DND-41 (cell line): ENCODE data around the gene TARBP2.

Experiments used
- ATAC-seq: fragments of 200-7000 bp; cut with Tn5 transposase; 3 replicates; pipeline ENCODE4 v1.9.1; 2021; ENCODE audit warnings: low read depth; ENCODE audit not compliant: insufficient read depth
- DNase-seq: peaks from one replicate; pipeline ENCODE4 v3.0.0-alpha.2; 2020
- H2AFZ ChIP-seq: 2 replicates; pipeline ENCODE4 v1.6.0; 2012; ENCODE audit warnings: low read depth, low read length
- H3K27ac ChIP-seq: 2 replicates; pipeline ENCODE4 v1.5.1; 2012; ENCODE audit warnings: low read length, inconsistent platforms
- H3K27me3 ChIP-seq: fragments of 200-600 bp; sonication (generic); 2 replicates; pipeline ENCODE4 v1.6.0; 2012; ENCODE audit warnings: low read length, mild to moderate bottlenecking, inconsistent platforms; ENCODE audit not compliant: insufficient read depth, poor library complexity
- H3K36me3 ChIP-seq: 2 replicates; pipeline ENCODE4 v1.5.1; 2012; ENCODE audit warnings: low read length, inconsistent platforms; ENCODE audit not compliant: insufficient read depth
- H3K4me1 ChIP-seq: 2 replicates; pipeline ENCODE4 v1.5.1; 2012; ENCODE audit warnings: mild to moderate bottlenecking, low read length; ENCODE audit not compliant: insufficient read depth
- H3K4me2 ChIP-seq: 2 replicates; pipeline ENCODE4 v1.6.0; 2012; ENCODE audit warnings: mild to moderate bottlenecking, moderate library complexity, low read length, inconsistent platforms; ENCODE audit not compliant: insufficient read depth
- H3K4me3 ChIP-seq, 2 experiments: fragments of 200-600 bp in 1 of 2; shearing (Covaris generic) in 1 of 2; 2 replicates each; pipeline ENCODE4 v1.5.1; 2012 to 2016; ENCODE audit warnings: inconsistent platforms in 2 of 2, low read length in 2 of 2, mild to moderate bottlenecking in 2 of 2, low read depth in 1 of 2, moderate library complexity in 1 of 2
- H3K79me2 ChIP-seq: 2 replicates; pipeline ENCODE4 v1.6.0; 2012; ENCODE audit warnings: low read length, inconsistent platforms; ENCODE audit not compliant: insufficient read depth
- H3K9ac ChIP-seq: 2 replicates; pipeline ENCODE4 v1.6.0; 2012; ENCODE audit warnings: low read depth, mild to moderate bottlenecking, inconsistent platforms, low read length, moderate library complexity
- H3K9me3 ChIP-seq: 2 replicates; pipeline ENCODE4 v1.5.1; 2012; ENCODE audit warnings: low read length, moderate library complexity, mild to moderate bottlenecking, inconsistent platforms; ENCODE audit not compliant: insufficient read depth, severe bottlenecking
- H4K20me1 ChIP-seq: 2 replicates; pipeline ENCODE4 v1.6.0; 2012; ENCODE audit warnings: low read length; ENCODE audit not compliant: insufficient read depth
- CTCF ChIP-seq: IDR thresholded peaks from 2 replicates; pipeline ENCODE4 v1.5.1; 2012; ENCODE audit warnings: borderline replicate concordance, low read length, moderate library complexity, mild to moderate bottlenecking; ENCODE audit not compliant: poor library complexity, severe bottlenecking; ENCODE audit errors: extremely low read depth
- EZH2 ChIP-seq: IDR thresholded peaks from 3 replicates; pipeline ENCODE4 v1.6.1; 2012; ENCODE audit warnings: borderline replicate concordance, low read depth, mild to moderate bottlenecking, moderate library complexity, low read length, inconsistent platforms; ENCODE audit not compliant: severe bottlenecking

Gene TARBP2

GRCh38 chr12:53502331-53502730 is 1.2 kb downstream of the TARBP2 start:
- H2AFZ ChIP-seq = no peak overlapping the region
- DNase-seq (no peak), ATAC-seq (no peak)
- peak overlapping the region; percentile 76 for H3K4me2 ChIP-seq
- H3K9me3 ChIP-seq = no peaks in the 10 kb centered on the region
- H3K79me2 ChIP-seq = peaks cover 22% of the 10 kb centered on the region
- peaks cover 50% of the 10 kb centered on the region for H3K4me1 ChIP-seq
- H3K9ac ChIP-seq = peak overlapping the region; percentile 71
- TF ChIP-seq CTCF = no peak
- no peak for TF ChIP-seq EZH2
- H3K36me3 ChIP-seq = peaks cover 44% of the 10 kb centered on the region
- no peaks in the 10 kb centered on the region for H4K20me1 ChIP-seq
- H3K27me3 ChIP-seq = no peaks in the 10 kb centered on the region
- peak overlapping the region; percentile 95 for H3K27ac ChIP-seq
- H3K4me3 ChIP-seq = peak overlapping the region; percentile 36 to 68; a peak in 3 of 4 replicates

- peaks cover 44% of the 10 kb centered on the region for H3K36me3 ChIP-seq
- no peak overlapping the region for H3K4me3 ChIP-seq
- 0 out of 2 replicates have a peak overlapping the region, but pooled peaks have one; percentile 7 for H3K9ac ChIP-seq
- H3K27me3 ChIP-seq = no peaks in the 10 kb centered on the region
- ATAC-seq (no peak), DNase-seq (no peak)
- 0 out of 2 replicates have a peak overlapping the region, but pooled peaks have one; percentile 11 for H3K27ac ChIP-seq
- H4K20me1 ChIP-seq = no peaks in the 10 kb centered on the region
- H3K4me2 ChIP-seq = peak overlapping the region; percentile 76; the same call in 1 of the 2 replicates
- TF ChIP-seq EZH2 (no peak), CTCF (no peak)
- H2AFZ ChIP-seq = no peak overlapping the region
- peaks cover 22% of the 10 kb centered on the region for H3K79me2 ChIP-seq
- H3K9me3 ChIP-seq = no peaks in the 10 kb centered on the region
- H3K4me1 ChIP-seq = peaks cover 44% of the 10 kb centered on the region
These were observed 2.1 kb downstream of the TARBP2 start for GRCh38 chr12:53502983-53503728.

- H3K4me2 ChIP-seq = no peak overlapping the region
- no peak overlapping the region; the same call in 1 of the 2 replicates for H3K9ac ChIP-seq
- no peaks in the 10 kb centered on the region for H3K27me3 ChIP-seq
- H3K4me1 ChIP-seq = peaks cover 40% of the 10 kb centered on the region
- TF ChIP-seq CTCF = no peak
- TF ChIP-seq EZH2 = no peak
- H3K4me3 ChIP-seq = no peak overlapping the region
- H3K36me3 ChIP-seq = peaks cover 44% of the 10 kb centered on the region
- no peaks in the 10 kb centered on the region for H3K9me3 ChIP-seq
- H4K20me1 ChIP-seq = no peaks in the 10 kb centered on the region
- peaks cover 22% of the 10 kb centered on the region for H3K79me2 ChIP-seq
- DNase-seq = peak; percentile 4
- no peak overlapping the region for H2AFZ ChIP-seq
- no peak for ATAC-seq
- no peak overlapping the region for H3K27ac ChIP-seq
These were observed 3.2 kb downstream of the TARBP2 start for GRCh38 chr12:53504004-53504920.
